Measurements from ENCODE around the gene RBM47. TPM values are rescaled to one million over a fixed set of nuclear protein-coding genes. Genes with fewer than 3 reads are reported as not detected.
A peak's percentile ranks its signal among the peaks of the same experiment; 100 is the strongest.
"Not testable (repeated sequence)": the region's sequence is repeated elsewhere in the genome, so short reads cannot be mapped to it uniquely, and the experiment has no call there.

RBM47 gene
- total and polyA plus RNA-seq, 2 of the 4 experiments (the other 2 are of a cell fraction), result 0.44 to 1.1 TPM

GRCh38 chr4:40628888-40629287, 776 bp downstream of the RBM47 start:
- H3K27me3 ChIP-seq (ENCODE audit: control insufficient read depth, insufficient read depth, low read length), result no peaks in the 10 kb centered on the region; the same call in none of the 2 replicates
- no peaks in the 10 kb centered on the region for H3K9me1 ChIP-seq (ENCODE audit: insufficient read depth, low read length)
- no peak overlapping the region for H2BK20ac ChIP-seq (ENCODE audit: low read depth, low read length)
- no peak overlapping the region for H3K56ac ChIP-seq (ENCODE audit: extremely low read depth, insufficient read depth, low read length)
- 40% methylated on average over 1 of the region's 6 CpGs; no CpG with 5 or more reads in 1 of the 2 experiments for WGBS, 2 experiments (ENCODE audit: extremely low coverage in 2 of 2, insufficient read length in 1 of 2)
- H3K23ac ChIP-seq (ENCODE audit: low read depth, low read length), result no peak overlapping the region
- H3K27ac ChIP-seq (ENCODE audit: insufficient read depth, low read length), result no peak overlapping the region
- ATAC-seq (ENCODE audit: low read depth) (no peak), DNase-seq (no peak)
- intact Hi-C loops (cut with micrococcal nuclease) (loop anchor here (5.0 kb wide), 1 partner anchor 307 kb away; no protein-coding TSS in a partner anchor), in situ Hi-C loops (cut with MboI; ENCODE audit: low sequenced_read_pairs) (no loop called here), dilution Hi-C loops (cut with HindIII; ENCODE audit: low sequenced_read_pairs, unreplicated experiment) (no loop called here)
- H2AK9ac ChIP-seq (replicated peaks; ENCODE audit: low read depth, low read length, poor library complexity), result no peak overlapping the region
- H2BK5ac ChIP-seq (ENCODE audit: low read depth, low read length, poor library complexity, severe bottlenecking), result no peak overlapping the region
- H2AK5ac ChIP-seq (ENCODE audit: low read depth, low read length), result no peak overlapping the region
- no peak overlapping the region for H4K91ac ChIP-seq (ENCODE audit: insufficient read depth, low read depth, low read length)
- no peak overlapping the region for H3K9ac ChIP-seq (ENCODE audit: low read depth, low read length)
- H3K4me2 ChIP-seq (ENCODE audit: low read depth, low read length), result peak overlapping the region; percentile 93
- H3K4me1 ChIP-seq (ENCODE audit: control insufficient read depth, insufficient read depth, low read length), result peaks cover 5% of the 10 kb centered on the region
- no peak overlapping the region for H2BK15ac ChIP-seq (ENCODE audit: low read depth, low read length)
- H2BK120ac ChIP-seq (ENCODE audit: low read depth, low read length), result no peak overlapping the region
- TF ChIP-seq, protein P1, sequence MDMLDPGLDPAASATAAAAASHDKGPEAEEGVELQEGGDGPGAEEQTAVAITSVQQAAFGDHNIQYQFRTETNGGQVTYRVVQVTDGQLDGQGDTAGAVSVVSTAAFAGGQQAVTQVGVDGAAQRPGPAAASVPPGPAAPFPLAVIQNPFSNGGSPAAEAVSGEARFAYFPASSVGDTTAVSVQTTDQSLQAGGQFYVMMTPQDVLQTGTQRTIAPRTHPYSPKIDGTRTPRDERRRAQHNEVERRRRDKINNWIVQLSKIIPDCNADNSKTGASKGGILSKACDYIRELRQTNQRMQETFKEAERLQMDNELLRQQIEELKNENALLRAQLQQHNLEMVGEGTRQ (IDR thresholded peaks at IDR 0.05; ENCODE audit: low read depth, low read length), result no peak
- TF ChIP-seq FOS (IDR thresholded peaks at IDR 0.05; ENCODE audit: low read depth, low read length), result no peak
- no peak for TF ChIP-seq BHLHE40 (IDR thresholded peaks at IDR 0.05; ENCODE audit: low read depth, low read length)
- no peak for TF ChIP-seq POLR2A (IDR thresholded peaks at IDR 0.05; ENCODE audit: low read depth, low read length)
- no peak for TF ChIP-seq CHD1 (IDR thresholded peaks at IDR 0.05; ENCODE audit: low read depth, low read length)
- H2AFZ ChIP-seq (replicated peaks; ENCODE audit: low read length, poor library complexity), result no peak overlapping the region
- H4K8ac ChIP-seq (ENCODE audit: low read depth in 2 of 2, low read length in 2 of 2), result no peak overlapping the region
- H3K4me3 ChIP-seq (ENCODE audit: insufficient read depth, low read depth, low read length), result peak overlapping the region; percentile 74
- no peaks in the 10 kb centered on the region for H4K20me1 ChIP-seq (ENCODE audit: insufficient read depth, low read length)
- ChIA-PET CTCF (no interaction called here), POLR2A (ENCODE audit: unreplicated experiment) (no interaction called here)
- H4K5ac ChIP-seq (ENCODE audit: low read depth, low read length), result no peak overlapping the region
- no peaks in the 10 kb centered on the region for H3K79me1 ChIP-seq (ENCODE audit: low read depth in 1 of 2, low read length in 2 of 2)
- H3K14ac ChIP-seq (replicated peaks; ENCODE audit: low read depth, low read length), result no peak overlapping the region
- no peaks in the 10 kb centered on the region for H3K36me3 ChIP-seq (ENCODE audit: control insufficient read depth, insufficient read depth, low read length)
- no peaks in the 10 kb centered on the region for H3K9me3 ChIP-seq (ENCODE audit: control insufficient read depth, insufficient read depth, low read length)
- H3K4ac ChIP-seq (ENCODE audit: low read depth, low read length), result no peak overlapping the region
- H3K18ac ChIP-seq (ENCODE audit: low read depth, low read length), result no peak overlapping the region
- BruUV-seq (replicated peaks), result no TSS peak

GRCh38 chr4:40628407-40628806, 1.3 kb downstream of the RBM47 start:
- POLR2A ChIA-PET (ENCODE audit: unreplicated experiment); H3K56ac ChIP-seq (ENCODE audit: extremely low read depth, insufficient read depth, low read length); H3K9me3 ChIP-seq (ENCODE audit: control insufficient read depth, insufficient read depth, low read length); H4K5ac ChIP-seq (ENCODE audit: low read depth, low read length); CTCF ChIA-PET; H3K9ac ChIP-seq (ENCODE audit: low read depth, low read length); H3K4me2 ChIP-seq (ENCODE audit: low read depth, low read length); H4K8ac ChIP-seq (ENCODE audit: low read depth in 2 of 2, low read length in 2 of 2); H4K20me1 ChIP-seq (ENCODE audit: insufficient read depth, low read length); H2BK5ac ChIP-seq (ENCODE audit: low read depth, low read length, poor library complexity, severe bottlenecking); H2BK20ac ChIP-seq (ENCODE audit: low read depth, low read length); DNase-seq; BruUV-seq (replicated peaks); H3K18ac ChIP-seq (ENCODE audit: low read depth, low read length); H2BK120ac ChIP-seq (ENCODE audit: low read depth, low read length); H2AFZ ChIP-seq (replicated peaks; ENCODE audit: low read length, poor library complexity); H3K23ac ChIP-seq (ENCODE audit: low read depth, low read length); ATAC-seq (ENCODE audit: low read depth); in situ Hi-C loops (cut with MboI; ENCODE audit: low sequenced_read_pairs); H3K14ac ChIP-seq (replicated peaks; ENCODE audit: low read depth, low read length); H3K27me3 ChIP-seq (ENCODE audit: control insufficient read depth, insufficient read depth, low read length); H2AK5ac ChIP-seq (ENCODE audit: low read depth, low read length); H3K4me1 ChIP-seq (ENCODE audit: control insufficient read depth, insufficient read depth, low read length); H2BK15ac ChIP-seq (ENCODE audit: low read depth, low read length); H3K4me3 ChIP-seq (ENCODE audit: insufficient read depth, low read depth, low read length); H4K91ac ChIP-seq (ENCODE audit: insufficient read depth, low read depth, low read length); H3K27ac ChIP-seq (ENCODE audit: insufficient read depth, low read length); H3K9me1 ChIP-seq (ENCODE audit: insufficient read depth, low read length); H3K36me3 ChIP-seq (ENCODE audit: control insufficient read depth, insufficient read depth, low read length); H2AK9ac ChIP-seq (replicated peaks; ENCODE audit: low read depth, low read length, poor library complexity); H3K4ac ChIP-seq (ENCODE audit: low read depth, low read length); dilution Hi-C loops (cut with HindIII; ENCODE audit: low sequenced_read_pairs, unreplicated experiment); H3K79me1 ChIP-seq (ENCODE audit: low read depth in 1 of 2, low read length in 2 of 2): not testable (repeated sequence)
- intact Hi-C loops (cut with micrococcal nuclease), result loop anchor here (5.0 kb wide), 1 partner anchor 306 kb away; no protein-coding TSS in a partner anchor
- no CpG with 5 or more reads among the region's 6 CpGs for WGBS, 2 experiments (ENCODE audit: extremely low coverage in 2 of 2, insufficient read length in 1 of 2)
